WTC11 (cell line): ENCODE results near the gene EFCAB5. TPM values are rescaled to one million over a fixed set of nuclear protein-coding genes. Genes with fewer than 3 reads are reported as not detected.
"Not testable (repeated sequence)": the region's sequence is repeated elsewhere in the genome, so short reads cannot be mapped to it uniquely, and the experiment has no call there.

Experiments
- ATAC-seq: fragments of 200-7000 bp; cut with Tn5 transposase; 2 replicates; pipeline ENCODE4 v1.10.0; 2021; ENCODE audit warnings: mild to moderate bottlenecking, moderate library complexity
- CTCF ChIA-PET: fragments of 300-600 bp; sonication (Branson Sonifier 250); formaldehyde crosslinking; loops from one replicate; lab custom pipeline; 2021; ENCODE audit warnings: antibody characterized with exemption; lab: Charles Lee
- POLR2A ChIA-PET: fragments of 350-600 bp; sonication (Branson Sonifier 250); formaldehyde crosslinking; loops from one replicate; lab custom pipeline; 2021; ENCODE audit warnings: antibody characterized with exemption; lab: Charles Lee
- DNase-seq: peaks from one replicate; pipeline ENCODE4 v3.0.0; 2021; ENCODE audit warnings: low spot score
- H3K27ac Mint-ChIP-seq: 2 replicates; pipeline ENCODE4 v1.8.0; 2021; ENCODE audit warnings: mixed read lengths
- H3K27me3 Mint-ChIP-seq: 2 replicates; pipeline ENCODE4 v1.8.0; 2021; ENCODE audit warnings: low read depth, mild to moderate bottlenecking, moderate library complexity, mixed read lengths
- H3K36me3 Mint-ChIP-seq: 2 replicates; pipeline ENCODE4 v1.8.0; 2021; ENCODE audit warnings: mixed read lengths
- H3K4me1 Mint-ChIP-seq: 2 replicates; pipeline ENCODE4 v1.8.0; 2022; ENCODE audit warnings: mixed read lengths
- H3K4me3 Mint-ChIP-seq: 2 replicates; pipeline ENCODE4 v1.8.0; 2021; ENCODE audit warnings: mild to moderate bottlenecking, moderate library complexity, mixed read lengths
- H3K9me3 Mint-ChIP-seq: 2 replicates; pipeline ENCODE4 v1.8.0; 2021; ENCODE audit warnings: mixed read lengths
- FOXP1 ChIP-seq: sonication (generic); formaldehyde crosslinking; IDR thresholded peaks from 2 replicates; pipeline ENCODE4 v1.8.0; 2022; ENCODE audit warnings: missing genetic modification reagents, mild to moderate bottlenecking, moderate library complexity, borderline replicate concordance
- GTF2I ChIP-seq: fragments of 250-450 bp; sonication (Bioruptor Pico); conservative IDR thresholded peaks from 2 replicates; pipeline ENCODE4 v1.4.0; 2021; ENCODE audit warnings: mild to moderate bottlenecking
- NFYB ChIP-seq: sonication (generic); formaldehyde crosslinking; conservative IDR thresholded peaks from 2 replicates; pipeline ENCODE4 v1.8.0; 2022; ENCODE audit warnings: low read depth, missing genetic modification reagents
- RELA ChIP-seq: sonication (generic); formaldehyde crosslinking; IDR thresholded peaks from 2 replicates; pipeline ENCODE4 v1.8.1; 2022; ENCODE audit warnings: missing genetic modification reagents, mild to moderate bottlenecking, borderline replicate concordance
- SOX15 ChIP-seq: fragments of 250-450 bp; sonication (Bioruptor Pico); IDR thresholded peaks from 2 replicates; pipeline ENCODE4 v1.9.0; 2021; ENCODE audit warnings: mild to moderate bottlenecking
- SP1 ChIP-seq: sonication (generic); formaldehyde crosslinking; conservative IDR thresholded peaks from 2 replicates; pipeline ENCODE4 v1.8.1; 2022; ENCODE audit warnings: missing genetic modification reagents
- TP53 ChIP-seq: sonication (generic); formaldehyde crosslinking; IDR thresholded peaks from 2 replicates; pipeline ENCODE4 v1.8.1; 2023; ENCODE audit warnings: mild to moderate bottlenecking, missing genetic modification reagents
- ZNF121 ChIP-seq: sonication (generic); formaldehyde crosslinking; IDR thresholded peaks from 2 replicates; pipeline ENCODE4 v1.8.0; 2023; ENCODE audit warnings: missing genetic modification reagents
- ZNF138 ChIP-seq: sonication (generic); formaldehyde crosslinking; conservative IDR thresholded peaks from 2 replicates; pipeline ENCODE4 v1.8.1; 2022; ENCODE audit warnings: mild to moderate bottlenecking, moderate library complexity, missing genetic modification reagents
- ZNF263 ChIP-seq: sonication (generic); formaldehyde crosslinking; IDR thresholded peaks from 2 replicates; pipeline ENCODE4 v1.8.1; 2022; ENCODE audit warnings: low read depth, mild to moderate bottlenecking, moderate library complexity, missing genetic modification reagents
- total RNA-seq: library from RNA; stranded (reverse); gene quantifications from 3 replicates; pipeline ENCODE4 v1.2.3, GENCODE V29; 2021
- TF ChIP-seq, protein P1 (sequence below): sonication (generic); formaldehyde crosslinking; conservative IDR thresholded peaks from 2 replicates; pipeline ENCODE4 v1.8.1; 2022; ENCODE audit warnings: mild to moderate bottlenecking, missing genetic modification reagents
- TF ChIP-seq, protein P2 (sequence below): sonication (generic); formaldehyde crosslinking; IDR thresholded peaks from 2 replicates; pipeline ENCODE4 v1.8.0; 2022; ENCODE audit warnings: missing genetic modification reagents
- TF ChIP-seq, protein P3 (sequence below): sonication (generic); formaldehyde crosslinking; IDR thresholded peaks from 2 replicates; pipeline ENCODE4 v1.8.1; 2022; ENCODE audit warnings: low read depth, missing genetic modification reagents, borderline replicate concordance
- TF ChIP-seq, protein P4 (sequence below): fragments of 250-450 bp; sonication (Bioruptor Pico); IDR thresholded peaks from 2 replicates; pipeline ENCODE4 v2.1.2; 2022; ENCODE audit warnings: mild to moderate bottlenecking, moderate library complexity
- TF ChIP-seq, protein P5 (sequence below): sonication (generic); formaldehyde crosslinking; IDR thresholded peaks from 2 replicates; pipeline ENCODE4 v1.8.0; 2022; ENCODE audit warnings: mild to moderate bottlenecking, missing genetic modification reagents

Gene EFCAB5
- total RNA-seq, 1 experiment from 2014 or later, result 0.59 TPM

DNA sequence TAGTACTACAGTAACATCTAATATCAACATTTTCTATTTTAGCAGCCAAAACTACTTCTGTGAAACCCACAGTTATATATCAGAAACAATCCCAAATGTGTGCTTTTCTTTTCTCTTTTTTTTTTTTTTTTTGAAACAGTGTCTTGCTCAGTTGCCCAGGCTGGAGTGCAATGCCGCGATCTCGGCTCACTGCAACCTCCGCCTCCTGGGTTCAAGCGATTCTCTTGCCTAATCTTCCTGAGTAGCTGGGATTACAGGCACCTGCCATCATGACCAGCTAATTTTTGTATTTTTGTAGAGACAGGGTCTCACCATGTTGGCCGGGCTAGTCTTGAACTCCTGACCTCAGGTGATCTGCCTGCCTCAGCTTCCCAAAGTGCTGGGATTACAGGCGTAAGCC lies 177.2 kb downstream of the EFCAB5 start:
- H3K9me3 Mint-ChIP-seq, POLR2A ChIA-PET, DNase-seq: not testable (repeated sequence)
- CTCF ChIA-PET, result interaction anchor here (1.4 to 2.3 kb wide), 3 partner anchors 14 to 25 kb away, joined by 4 to 9 read pairs (median 8); no protein-coding TSS in a partner anchor
- peak overlapping the region; percentile 99; the same call in 1 of the 2 replicates for H3K27ac Mint-ChIP-seq
- H3K4me1 Mint-ChIP-seq, result peaks cover 12% of the 10 kb centered on the region
- 0 out of 2 replicates have a peak, but pooled peaks have one; percentile 28 for TF ChIP-seq ZNF121 (CRISPR knock-in tag)
- TF ChIP-seq, all 79 proteins: peak for 1; not testable (repeated sequence) for 78
- H3K36me3 Mint-ChIP-seq, result peaks cover 15% of the 10 kb centered on the region
- ATAC-seq, H3K27me3 Mint-ChIP-seq: not testable (repeated sequence)
- peak overlapping the region; percentile 96 for H3K4me3 Mint-ChIP-seq

DNA sequence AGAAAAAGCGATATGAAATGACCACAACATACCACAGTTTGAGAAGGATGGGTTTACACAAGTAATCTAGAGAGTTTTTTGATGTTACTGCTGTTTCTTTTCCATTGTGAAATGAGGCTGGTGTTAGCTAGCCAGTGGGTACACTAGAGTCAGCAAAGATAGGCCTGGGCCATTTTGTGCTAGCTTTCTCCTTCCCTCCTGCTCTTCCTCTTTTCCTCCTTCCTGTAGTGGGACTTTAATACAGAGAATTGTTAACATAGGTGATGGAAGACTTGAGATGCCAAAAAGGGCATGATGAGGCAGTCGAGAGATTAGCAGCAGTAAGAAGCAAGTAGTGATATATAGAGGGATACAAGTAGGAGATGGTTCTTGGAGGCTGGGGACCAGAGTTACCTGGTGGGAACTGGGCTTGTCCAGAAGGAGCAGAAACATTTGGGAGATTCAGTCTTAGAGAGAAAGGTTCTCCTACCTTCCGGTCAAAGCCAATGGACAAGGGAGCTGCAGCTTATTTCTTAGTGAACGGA lies 182.9 kb downstream of the EFCAB5 start:
- ChIA-PET POLR2A (no interaction called here), CTCF (interaction anchor here (0.5 to 3.6 kb wide), 17 partner anchors 10 to 215 kb away, joined by 3 to 42 read pairs (median 4); partner anchors contain the start of gene SLC6A4)
- H3K4me1 Mint-ChIP-seq, result 0 out of 2 replicates have a peak, but pooled peaks cover 3% of the 10 kb centered on the region
- DNase-seq (no peak), ATAC-seq (no peak)
- H3K27me3 Mint-ChIP-seq, result no peaks in the 10 kb centered on the region
- H3K9me3 Mint-ChIP-seq, result no peaks in the 10 kb centered on the region
- peaks cover 18% of the 10 kb centered on the region for H3K36me3 Mint-ChIP-seq
- no peak for TF ChIP-seq SOX15
- no peak for TF ChIP-seq RELA (CRISPR knock-in tag)
- TF ChIP-seq, protein P1, sequence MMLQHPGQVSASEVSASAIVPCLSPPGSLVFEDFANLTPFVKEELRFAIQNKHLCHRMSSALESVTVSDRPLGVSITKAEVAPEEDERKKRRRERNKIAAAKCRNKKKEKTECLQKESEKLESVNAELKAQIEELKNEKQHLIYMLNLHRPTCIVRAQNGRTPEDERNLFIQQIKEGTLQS (CRISPR knock-in tag), result no peak
- no peak for TF ChIP-seq ZNF138 (CRISPR knock-in tag)
- peak overlapping the region; percentile 38 for H3K27ac Mint-ChIP-seq
- H3K4me3 Mint-ChIP-seq, result no peak overlapping the region

DNA sequence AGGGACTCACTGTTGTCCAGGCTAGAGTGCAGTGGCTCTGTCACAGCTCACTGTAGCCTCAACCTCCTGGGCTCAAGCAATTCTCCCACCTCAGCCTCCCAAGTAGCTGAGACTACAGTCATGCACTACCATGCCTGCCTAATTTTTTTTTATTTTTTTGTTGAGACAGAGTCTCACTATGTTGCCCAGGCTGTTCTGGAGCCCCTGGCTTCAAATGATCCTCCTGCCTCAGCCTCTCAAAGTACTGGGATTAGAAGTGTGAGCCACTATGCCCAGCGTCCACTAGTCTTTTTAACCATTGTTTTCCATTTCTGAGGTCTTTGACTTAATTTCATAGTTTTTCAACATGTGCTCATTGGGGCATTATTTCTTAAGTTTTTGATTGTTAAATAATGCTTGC lies 188.7 kb downstream of the EFCAB5 start:
- TF ChIP-seq ZNF121 (CRISPR knock-in tag) (peak; percentile 91; the same call in 1 of the 2 replicates), GTF2I (CRISPR knock-in tag) (peak; percentile 65), NFYB (CRISPR knock-in tag) (no peak)
- Mint-ChIP-seq H3K27me3 (no peaks in the 10 kb centered on the region), H3K9me3 (no peaks in the 10 kb centered on the region), H3K27ac (peak overlapping the region; percentile 60; the same call in 1 of the 2 replicates), H3K36me3 (peaks cover 16% of the 10 kb centered on the region), H3K4me1 (peaks cover 23% of the 10 kb centered on the region), H3K4me3 (no peak overlapping the region)
- POLR2A ChIA-PET, result no interaction called here
- DNase-seq (no peak), ATAC-seq (no peak)
- CTCF ChIA-PET, result no interaction called here

DNA sequence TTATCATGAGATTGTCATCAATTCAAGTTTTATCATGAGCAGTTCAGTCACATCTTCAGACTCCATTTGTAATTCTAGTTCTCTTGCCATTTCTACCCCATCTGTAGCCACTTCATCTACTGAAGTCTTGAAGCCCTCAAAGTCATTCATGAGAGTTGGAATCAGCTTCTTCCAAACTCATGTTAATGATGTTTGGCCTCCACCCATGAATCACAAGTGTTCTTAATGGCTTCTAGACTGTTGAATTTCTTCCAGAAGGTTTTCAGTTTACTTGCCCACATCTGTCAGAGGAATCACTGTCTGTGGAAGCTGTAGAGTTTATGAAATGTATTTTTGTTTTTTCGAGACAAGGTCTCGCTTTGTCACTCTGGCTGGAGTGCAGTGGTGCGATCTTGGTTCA lies 191.2 kb downstream of the EFCAB5 start:
- POLR2A ChIA-PET, result interaction anchor here (0.6 kb wide), 1 partner anchor 245 kb away, joined by 5 read pairs; no protein-coding TSS in a partner anchor
- H3K4me3 Mint-ChIP-seq, result no peak overlapping the region
- peak overlapping the region; percentile 37 for H3K27ac Mint-ChIP-seq
- TF ChIP-seq, protein P2, sequence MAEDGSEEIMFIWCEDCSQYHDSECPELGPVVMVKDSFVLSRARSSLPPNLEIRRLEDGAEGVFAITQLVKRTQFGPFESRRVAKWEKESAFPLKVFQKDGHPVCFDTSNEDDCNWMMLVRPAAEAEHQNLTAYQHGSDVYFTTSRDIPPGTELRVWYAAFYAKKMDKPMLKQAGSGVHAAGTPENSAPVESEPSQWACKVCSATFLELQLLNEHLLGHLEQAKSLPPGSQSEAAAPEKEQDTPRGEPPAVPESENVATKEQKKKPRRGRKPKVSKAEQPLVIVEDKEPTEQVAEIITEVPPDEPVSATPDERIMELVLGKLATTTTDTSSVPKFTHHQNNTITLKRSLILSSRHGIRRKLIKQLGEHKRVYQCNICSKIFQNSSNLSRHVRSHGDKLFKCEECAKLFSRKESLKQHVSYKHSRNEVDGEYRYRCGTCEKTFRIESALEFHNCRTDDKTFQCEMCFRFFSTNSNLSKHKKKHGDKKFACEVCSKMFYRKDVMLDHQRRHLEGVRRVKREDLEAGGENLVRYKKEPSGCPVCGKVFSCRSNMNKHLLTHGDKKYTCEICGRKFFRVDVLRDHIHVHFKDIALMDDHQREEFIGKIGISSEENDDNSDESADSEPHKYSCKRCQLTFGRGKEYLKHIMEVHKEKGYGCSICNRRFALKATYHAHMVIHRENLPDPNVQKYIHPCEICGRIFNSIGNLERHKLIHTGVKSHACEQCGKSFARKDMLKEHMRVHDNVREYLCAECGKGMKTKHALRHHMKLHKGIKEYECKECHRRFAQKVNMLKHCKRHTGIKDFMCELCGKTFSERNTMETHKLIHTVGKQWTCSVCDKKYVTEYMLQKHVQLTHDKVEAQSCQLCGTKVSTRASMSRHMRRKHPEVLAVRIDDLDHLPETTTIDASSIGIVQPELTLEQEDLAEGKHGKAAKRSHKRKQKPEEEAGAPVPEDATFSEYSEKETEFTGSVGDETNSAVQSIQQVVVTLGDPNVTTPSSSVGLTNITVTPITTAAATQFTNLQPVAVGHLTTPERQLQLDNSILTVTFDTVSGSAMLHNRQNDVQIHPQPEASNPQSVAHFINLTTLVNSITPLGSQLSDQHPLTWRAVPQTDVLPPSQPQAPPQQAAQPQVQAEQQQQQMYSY (CRISPR knock-in tag), result no peak
- TF ChIP-seq, protein P3, sequence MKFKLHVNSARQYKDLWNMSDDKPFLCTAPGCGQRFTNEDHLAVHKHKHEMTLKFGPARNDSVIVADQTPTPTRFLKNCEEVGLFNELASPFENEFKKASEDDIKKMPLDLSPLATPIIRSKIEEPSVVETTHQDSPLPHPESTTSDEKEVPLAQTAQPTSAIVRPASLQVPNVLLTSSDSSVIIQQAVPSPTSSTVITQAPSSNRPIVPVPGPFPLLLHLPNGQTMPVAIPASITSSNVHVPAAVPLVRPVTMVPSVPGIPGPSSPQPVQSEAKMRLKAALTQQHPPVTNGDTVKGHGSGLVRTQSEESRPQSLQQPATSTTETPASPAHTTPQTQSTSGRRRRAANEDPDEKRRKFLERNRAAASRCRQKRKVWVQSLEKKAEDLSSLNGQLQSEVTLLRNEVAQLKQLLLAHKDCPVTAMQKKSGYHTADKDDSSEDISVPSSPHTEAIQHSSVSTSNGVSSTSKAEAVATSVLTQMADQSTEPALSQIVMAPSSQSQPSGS, result no peak
- TF ChIP-seq, protein P4, sequence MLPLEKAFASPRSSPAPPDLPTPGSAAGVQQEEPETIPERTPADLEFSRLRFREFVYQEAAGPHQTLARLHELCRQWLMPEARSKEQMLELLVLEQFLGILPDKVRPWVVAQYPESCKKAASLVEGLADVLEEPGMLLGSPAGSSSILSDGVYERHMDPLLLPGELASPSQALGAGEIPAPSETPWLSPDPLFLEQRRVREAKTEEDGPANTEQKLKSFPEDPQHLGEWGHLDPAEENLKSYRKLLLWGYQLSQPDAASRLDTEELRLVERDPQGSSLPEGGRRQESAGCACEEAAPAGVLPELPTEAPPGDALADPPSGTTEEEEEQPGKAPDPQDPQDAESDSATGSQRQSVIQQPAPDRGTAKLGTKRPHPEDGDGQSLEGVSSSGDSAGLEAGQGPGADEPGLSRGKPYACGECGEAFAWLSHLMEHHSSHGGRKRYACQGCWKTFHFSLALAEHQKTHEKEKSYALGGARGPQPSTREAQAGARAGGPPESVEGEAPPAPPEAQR (CRISPR knock-in tag), result no peak
- TF ChIP-seq ZNF263 (CRISPR knock-in tag) (no peak), TP53 (no peak), SP1 (CRISPR knock-in tag) (no peak), FOXP1 (CRISPR knock-in tag) (no peak)
- TF ChIP-seq, protein P5, sequence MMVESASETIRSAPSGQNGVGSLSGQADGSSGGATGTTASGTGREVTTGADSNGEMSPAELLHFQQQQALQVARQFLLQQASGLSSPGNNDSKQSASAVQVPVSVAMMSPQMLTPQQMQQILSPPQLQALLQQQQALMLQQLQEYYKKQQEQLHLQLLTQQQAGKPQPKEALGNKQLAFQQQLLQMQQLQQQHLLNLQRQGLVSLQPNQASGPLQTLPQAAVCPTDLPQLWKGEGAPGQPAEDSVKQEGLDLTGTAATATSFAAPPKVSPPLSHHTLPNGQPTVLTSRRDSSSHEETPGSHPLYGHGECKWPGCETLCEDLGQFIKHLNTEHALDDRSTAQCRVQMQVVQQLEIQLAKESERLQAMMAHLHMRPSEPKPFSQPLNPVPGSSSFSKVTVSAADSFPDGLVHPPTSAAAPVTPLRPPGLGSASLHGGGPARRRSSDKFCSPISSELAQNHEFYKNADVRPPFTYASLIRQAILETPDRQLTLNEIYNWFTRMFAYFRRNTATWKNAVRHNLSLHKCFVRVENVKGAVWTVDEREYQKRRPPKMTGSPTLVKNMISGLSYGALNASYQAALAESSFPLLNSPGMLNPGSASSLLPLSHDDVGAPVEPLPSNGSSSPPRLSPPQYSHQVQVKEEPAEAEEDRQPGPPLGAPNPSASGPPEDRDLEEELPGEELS (CRISPR knock-in tag), result no peak
- H3K27me3 Mint-ChIP-seq, result no peaks in the 10 kb centered on the region
- H3K9me3 Mint-ChIP-seq, result no peaks in the 10 kb centered on the region
- ATAC-seq (no peak), DNase-seq (no peak)
- peaks cover 19% of the 10 kb centered on the region for H3K36me3 Mint-ChIP-seq
- H3K4me1 Mint-ChIP-seq, result peaks cover 23% of the 10 kb centered on the region
- CTCF ChIA-PET, result interaction anchor here (0.6 to 1.5 kb wide), 2 partner anchors 8 to 38 kb away, joined by 5 read pairs; no protein-coding TSS in a partner anchor
